Endothelial cell of umbilical vein (primary cell): ENCODE results near the gene TRIM47.

ENCODE experiments used
- CTCF ChIP-seq, 2 donors: IDR thresholded peaks; 1 replicate in 1 of 2; 2 replicates in 1 of 2; pipeline ENCODE4 v1.5.1; 2011; ENCODE audit warnings: low read length in 2 of 2, mild to moderate bottlenecking in 2 of 2, moderate library complexity in 2 of 2, control low read depth in 1 of 2, inconsistent platforms in 1 of 2, low read depth in 1 of 2; ENCODE audit not compliant: insufficient read depth in 1 of 2; ENCODE audit errors: extremely low read depth in 1 of 2
- POLR2A ChIP-seq: IDR thresholded peaks from 2 replicates; pipeline ENCODE4 v1.6.1; 2012; ENCODE audit warnings: low read depth, mild to moderate bottlenecking, control low read depth, low read length

- TF ChIP-seq POLR2A = no peak
- no peak for TF ChIP-seq CTCF (IDR thresholded peaks at IDR 0.05; ENCODE audit: extremely low read depth in 1 of 2, insufficient read depth in 1 of 2, low read depth in 1 of 2, low read length in 2 of 2)
Observed at GRCh38 chr17:75920045-75920560, 41.7 kb upstream of the TRIM47 start.
